Measurements from ENCODE around the gene HS6ST3. TPM values are rescaled to one million over a fixed set of nuclear protein-coding genes. Genes with fewer than 3 reads are reported as not detected.

HS6ST3 gene
- total RNA-seq, 1 experiment from 2014 or later: 0.11 TPM

GRCh38 chr13:96221471-96221870 is 131.6 kb downstream of the HS6ST3 start:
- no peak overlapping the region for H3K27ac ChIP-seq (ENCODE audit: low read length)
- no peaks in the 10 kb centered on the region for H3K9me3 ChIP-seq (ENCODE audit: low read length)
- no peak overlapping the region for H3K9ac ChIP-seq (ENCODE audit: low read length)
- no TSS peak for BruUV-seq (replicated peaks)
- no peaks in the 10 kb centered on the region for H3K36me3 ChIP-seq (ENCODE audit: low read depth, low read length)
- H3K79me2 ChIP-seq (ENCODE audit: low read length): no peaks in the 10 kb centered on the region
- no peak for DNase-seq
- no peak overlapping the region for H3K4me2 ChIP-seq (ENCODE audit: low read length)
- no peak for ATAC-seq
- H3K4me3 ChIP-seq (ENCODE audit: low read length): no peak overlapping the region
- no peaks in the 10 kb centered on the region for H3K9me2 ChIP-seq (replicated peaks; ENCODE audit: low read length)
- TF ChIP-seq EZH2phosphoT487 (IDR thresholded peaks at IDR 0.05; ENCODE audit: borderline replicate concordance, low read length) (no peak), EZH2 (IDR thresholded peaks at IDR 0.05; ENCODE audit: low read length, unreplicated experiment) (no peak), CTCF (conservative IDR thresholded peaks at IDR 0.05; ENCODE audit: low read depth, low read length) (no peak)
- no peak overlapping the region for H2AFZ ChIP-seq (ENCODE audit: low read length)
- intact Hi-C loops (cut with micrococcal nuclease): no loop called here
- ChIA-PET POLR2A (ENCODE audit: unreplicated experiment) (no interaction called here), CTCF (interaction anchor here (0.7 kb wide), 1 partner anchor 621 kb away, joined by 3 read pairs; no protein-coding TSS in a partner anchor)
- H3K27me3 ChIP-seq (ENCODE audit: low read length): no peaks in the 10 kb centered on the region
- no peaks in the 10 kb centered on the region for H3F3A ChIP-seq (ENCODE audit: low read length, unreplicated experiment)
- H3K4me1 ChIP-seq (ENCODE audit: insufficient read depth, low read length): no peaks in the 10 kb centered on the region
- no peaks in the 10 kb centered on the region for H4K20me1 ChIP-seq (ENCODE audit: low read length)

- no peaks in the 10 kb centered on the region for H3F3A ChIP-seq (ENCODE audit: low read length, unreplicated experiment)
- intact Hi-C loops (cut with micrococcal nuclease): no loop called here
- no peak overlapping the region for H2AFZ ChIP-seq (ENCODE audit: low read length)
- no peak for ATAC-seq
- no peak overlapping the region for H3K9ac ChIP-seq (ENCODE audit: low read length)
- POLR2A ChIA-PET (ENCODE audit: unreplicated experiment): no interaction called here
- H3K9me3 ChIP-seq (ENCODE audit: low read length): no peaks in the 10 kb centered on the region
- no peak overlapping the region for H3K4me3 ChIP-seq (ENCODE audit: low read length)
- BruUV-seq (replicated peaks): no TSS peak
- H3K4me1 ChIP-seq (ENCODE audit: insufficient read depth, low read length): no peaks in the 10 kb centered on the region
- no peaks in the 10 kb centered on the region for H3K9me2 ChIP-seq (replicated peaks; ENCODE audit: low read length)
- H3K27ac ChIP-seq (ENCODE audit: low read length): no peak overlapping the region
- CTCF ChIA-PET: no interaction called here
- H3K79me2 ChIP-seq (ENCODE audit: low read length): no peaks in the 10 kb centered on the region
- DNase-seq: no peak
- TF ChIP-seq EZH2 (IDR thresholded peaks at IDR 0.05; ENCODE audit: low read length, unreplicated experiment): no peak
- TF ChIP-seq CTCF (conservative IDR thresholded peaks at IDR 0.05; ENCODE audit: low read depth, low read length): no peak
- no peak for TF ChIP-seq EZH2phosphoT487 (IDR thresholded peaks at IDR 0.05; ENCODE audit: borderline replicate concordance, low read length)
- no peaks in the 10 kb centered on the region for H4K20me1 ChIP-seq (ENCODE audit: low read length)
- no peak overlapping the region for H3K4me2 ChIP-seq (ENCODE audit: low read length)
- H3K36me3 ChIP-seq (ENCODE audit: low read depth, low read length): no peaks in the 10 kb centered on the region
- no peaks in the 10 kb centered on the region for H3K27me3 ChIP-seq (ENCODE audit: low read length)
These were observed 133.3 kb downstream of the HS6ST3 start for GRCh38 chr13:96223231-96223630.

- Histone ChIP-seq H2AFZ (ENCODE audit: low read length) (no peak overlapping the region), H3K36me3 (ENCODE audit: low read depth, low read length) (no peaks in the 10 kb centered on the region), H3K9me3 (ENCODE audit: low read length) (no peaks in the 10 kb centered on the region), H3K9ac (ENCODE audit: low read length) (no peak overlapping the region), H3K9me2 (replicated peaks; ENCODE audit: low read length) (no peaks in the 10 kb centered on the region), H3K4me1 (ENCODE audit: insufficient read depth, low read length) (no peaks in the 10 kb centered on the region), H4K20me1 (ENCODE audit: low read length) (no peaks in the 10 kb centered on the region), H3K4me2 (ENCODE audit: low read length) (no peak overlapping the region), H3K27me3 (ENCODE audit: low read length) (no peaks in the 10 kb centered on the region), H3F3A (ENCODE audit: low read length, unreplicated experiment) (no peaks in the 10 kb centered on the region), H3K79me2 (ENCODE audit: low read length) (no peaks in the 10 kb centered on the region), H3K27ac (ENCODE audit: low read length) (no peak overlapping the region), H3K4me3 (ENCODE audit: low read length) (no peak overlapping the region)
- intact Hi-C loops (cut with micrococcal nuclease): loop anchor here (1.0 kb wide), 1 partner anchor 209 kb away; no protein-coding TSS in a partner anchor
- ChIA-PET POLR2A (ENCODE audit: unreplicated experiment) (no interaction called here), CTCF (interaction anchor here (0.8 to 1.0 kb wide), 2 partner anchors 209 to 588 kb away, joined by 7 to 14 read pairs; no protein-coding TSS in a partner anchor)
- peak; percentile 48 for DNase-seq
- no TSS peak for BruUV-seq (replicated peaks)
- TF ChIP-seq EZH2 (IDR thresholded peaks at IDR 0.05; ENCODE audit: low read length, unreplicated experiment): no peak
- peak; percentile 59 for TF ChIP-seq CTCF (conservative IDR thresholded peaks at IDR 0.05; ENCODE audit: low read depth, low read length)
- peak; percentile 40; the same call in 1 of the 2 replicates for ATAC-seq
These were observed 139.4 kb downstream of the HS6ST3 start for GRCh38 chr13:96229356-96229755.

Measured in PC-3 (cell line).